ENCODE data around the gene LAMC3.

DNA sequence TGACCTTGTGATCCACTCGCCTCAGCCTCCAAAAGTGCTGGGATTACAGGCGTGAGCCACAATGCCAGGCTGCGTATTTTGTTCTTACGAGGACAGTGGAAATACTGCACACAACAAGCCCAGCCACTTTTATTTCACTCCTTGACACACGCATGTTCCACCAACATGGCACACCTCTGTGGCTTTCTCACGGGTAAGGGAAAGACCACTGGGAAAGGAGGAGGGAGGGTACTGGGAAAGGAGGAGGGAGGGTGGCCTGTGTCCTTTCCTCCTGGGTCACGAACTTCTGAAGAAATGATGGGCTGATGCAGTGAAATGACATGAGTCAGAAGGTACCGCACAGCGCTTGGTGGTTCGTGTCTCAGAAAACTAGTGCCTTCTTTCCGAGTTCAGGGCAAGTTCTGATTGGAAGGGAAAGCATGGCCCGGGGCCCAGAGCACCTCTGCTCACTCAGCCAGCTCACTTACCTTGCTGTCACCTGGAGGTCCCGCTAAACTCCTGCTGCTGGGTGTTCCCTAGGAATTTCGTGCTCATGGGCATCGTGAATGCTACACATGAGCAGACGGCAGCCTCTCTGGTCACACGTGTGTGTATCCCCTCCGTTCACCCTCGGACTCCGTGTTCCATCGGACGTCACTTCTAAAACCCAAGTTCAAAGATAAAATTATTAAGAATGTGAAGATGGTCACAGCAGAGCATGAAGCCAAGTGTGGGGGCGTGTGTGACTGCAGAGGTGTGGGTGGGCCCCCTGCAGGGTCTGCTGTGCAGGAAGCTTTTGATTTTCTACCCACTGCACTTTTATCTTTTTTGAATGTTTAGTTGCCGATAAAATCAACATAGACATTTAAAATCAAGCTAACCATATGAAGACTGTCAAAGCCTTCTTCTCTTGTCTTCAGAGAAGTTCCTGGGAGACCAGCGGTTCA lies 42.9 kb downstream of the LAMC3 start:
- TF ChIP-seq, protein P1, sequence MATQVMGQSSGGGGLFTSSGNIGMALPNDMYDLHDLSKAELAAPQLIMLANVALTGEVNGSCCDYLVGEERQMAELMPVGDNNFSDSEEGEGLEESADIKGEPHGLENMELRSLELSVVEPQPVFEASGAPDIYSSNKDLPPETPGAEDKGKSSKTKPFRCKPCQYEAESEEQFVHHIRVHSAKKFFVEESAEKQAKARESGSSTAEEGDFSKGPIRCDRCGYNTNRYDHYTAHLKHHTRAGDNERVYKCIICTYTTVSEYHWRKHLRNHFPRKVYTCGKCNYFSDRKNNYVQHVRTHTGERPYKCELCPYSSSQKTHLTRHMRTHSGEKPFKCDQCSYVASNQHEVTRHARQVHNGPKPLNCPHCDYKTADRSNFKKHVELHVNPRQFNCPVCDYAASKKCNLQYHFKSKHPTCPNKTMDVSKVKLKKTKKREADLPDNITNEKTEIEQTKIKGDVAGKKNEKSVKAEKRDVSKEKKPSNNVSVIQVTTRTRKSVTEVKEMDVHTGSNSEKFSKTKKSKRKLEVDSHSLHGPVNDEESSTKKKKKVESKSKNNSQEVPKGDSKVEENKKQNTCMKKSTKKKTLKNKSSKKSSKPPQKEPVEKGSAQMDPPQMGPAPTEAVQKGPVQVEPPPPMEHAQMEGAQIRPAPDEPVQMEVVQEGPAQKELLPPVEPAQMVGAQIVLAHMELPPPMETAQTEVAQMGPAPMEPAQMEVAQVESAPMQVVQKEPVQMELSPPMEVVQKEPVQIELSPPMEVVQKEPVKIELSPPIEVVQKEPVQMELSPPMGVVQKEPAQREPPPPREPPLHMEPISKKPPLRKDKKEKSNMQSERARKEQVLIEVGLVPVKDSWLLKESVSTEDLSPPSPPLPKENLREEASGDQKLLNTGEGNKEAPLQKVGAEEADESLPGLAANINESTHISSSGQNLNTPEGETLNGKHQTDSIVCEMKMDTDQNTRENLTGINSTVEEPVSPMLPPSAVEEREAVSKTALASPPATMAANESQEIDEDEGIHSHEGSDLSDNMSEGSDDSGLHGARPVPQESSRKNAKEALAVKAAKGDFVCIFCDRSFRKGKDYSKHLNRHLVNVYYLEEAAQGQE (IDR thresholded peaks at IDR 0.05; ENCODE audit: borderline replicate concordance), result no peak
- TF ChIP-seq, protein P2, sequence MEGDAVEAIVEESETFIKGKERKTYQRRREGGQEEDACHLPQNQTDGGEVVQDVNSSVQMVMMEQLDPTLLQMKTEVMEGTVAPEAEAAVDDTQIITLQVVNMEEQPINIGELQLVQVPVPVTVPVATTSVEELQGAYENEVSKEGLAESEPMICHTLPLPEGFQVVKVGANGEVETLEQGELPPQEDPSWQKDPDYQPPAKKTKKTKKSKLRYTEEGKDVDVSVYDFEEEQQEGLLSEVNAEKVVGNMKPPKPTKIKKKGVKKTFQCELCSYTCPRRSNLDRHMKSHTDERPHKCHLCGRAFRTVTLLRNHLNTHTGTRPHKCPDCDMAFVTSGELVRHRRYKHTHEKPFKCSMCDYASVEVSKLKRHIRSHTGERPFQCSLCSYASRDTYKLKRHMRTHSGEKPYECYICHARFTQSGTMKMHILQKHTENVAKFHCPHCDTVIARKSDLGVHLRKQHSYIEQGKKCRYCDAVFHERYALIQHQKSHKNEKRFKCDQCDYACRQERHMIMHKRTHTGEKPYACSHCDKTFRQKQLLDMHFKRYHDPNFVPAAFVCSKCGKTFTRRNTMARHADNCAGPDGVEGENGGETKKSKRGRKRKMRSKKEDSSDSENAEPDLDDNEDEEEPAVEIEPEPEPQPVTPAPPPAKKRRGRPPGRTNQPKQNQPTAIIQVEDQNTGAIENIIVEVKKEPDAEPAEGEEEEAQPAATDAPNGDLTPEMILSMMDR (IDR thresholded peaks at IDR 0.05; ENCODE audit: poor library complexity, severe bottlenecking), result no peak
- TF ChIP-seq EP300 (conservative IDR thresholded peaks at IDR 0.05; ENCODE audit: poor library complexity, severe bottlenecking) (no peak), POLR2AphosphoS5 (IDR thresholded peaks at IDR 0.05) (no peak), TAF1 (IDR thresholded peaks at IDR 0.05; ENCODE audit: low read depth) (no peak), EZH2 (IDR thresholded peaks at IDR 0.05; ENCODE audit: borderline replicate concordance, insufficient read depth, low read length, poor library complexity, severe bottlenecking) (no peak), MXI1 (conservative IDR thresholded peaks at IDR 0.05; ENCODE audit: poor library complexity, severe bottlenecking) (no peak), RAD21 (conservative IDR thresholded peaks at IDR 0.05) (no peak), SMC3 (conservative IDR thresholded peaks at IDR 0.05; ENCODE audit: poor library complexity) (no peak)

All from neural cell (in vitro differentiated cells).